ENCODE measurements around the gene DNAI2.

Gene DNAI2

GRCh38 chr17:74361230-74362068 lies 87.4 kb downstream of the DNAI2 start, which contains the start of gene BTBD17:
TSS of gene BTBD17 (minus strand) at chr17:74361868. CDS start at chr17:74361819, 49 bp downstream.
- peaks cover 46 to 48% of the 10 kb centered on the region in 2 donors for H3K27me3 ChIP-seq (ENCODE audit: control insufficient read depth in 1 of 2, insufficient read depth in 2 of 2, low read length in 2 of 2)
- peaks cover 14% of the 10 kb centered on the region for H3K4me1 ChIP-seq (ENCODE audit: control insufficient read depth, insufficient read depth, low read length)
- H3K27ac ChIP-seq (ENCODE audit: low read length): no peak within 1 kb of the TSS
- no peaks in the 10 kb centered on the region for H3K9me3 ChIP-seq (ENCODE audit: control insufficient read depth in 2 of 2, low read length in 2 of 2)
- no peak within 1 kb of the TSS for H3K9ac ChIP-seq (ENCODE audit: low read length in 2 of 2)
- no peak within 1 kb of the TSS for H3K4me3 ChIP-seq (ENCODE audit: low read length in 2 of 2)
- no peaks in the 10 kb centered on the region for H3K36me3 ChIP-seq (ENCODE audit: control insufficient read depth in 2 of 2, insufficient read depth in 2 of 2, low read length in 2 of 2)

DNA sequence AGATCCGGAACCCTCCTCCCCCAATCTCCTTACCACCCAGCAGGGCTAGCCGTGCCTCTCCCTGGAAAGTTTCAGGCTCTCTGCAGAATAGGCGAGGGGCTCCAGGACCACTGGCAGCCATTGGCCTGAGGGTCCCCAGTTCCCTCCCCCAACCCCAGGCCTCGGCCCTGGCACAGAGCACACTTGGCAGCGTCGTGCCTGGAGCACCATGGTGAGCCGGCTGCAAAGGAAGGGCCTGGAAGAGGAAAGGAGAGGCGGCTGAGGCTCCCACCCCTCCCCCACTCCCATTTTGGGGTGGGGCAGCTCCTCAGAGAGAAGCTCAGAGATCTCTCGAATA lies 88.0 kb downstream of the DNAI2 start:
- H3K4me1 ChIP-seq (ENCODE audit: control insufficient read depth, insufficient read depth, low read length): peaks cover 13% of the 10 kb centered on the region
- no peak overlapping the region for H3K4me3 ChIP-seq (ENCODE audit: low read length in 2 of 2)
- H3K27ac ChIP-seq (ENCODE audit: low read length): no peak overlapping the region
- no peaks in the 10 kb centered on the region for H3K9me3 ChIP-seq (ENCODE audit: control insufficient read depth in 2 of 2, low read length in 2 of 2)
- H3K9ac ChIP-seq (ENCODE audit: low read length in 2 of 2): no peak overlapping the region
- H3K36me3 ChIP-seq (ENCODE audit: control insufficient read depth in 2 of 2, insufficient read depth in 2 of 2, low read length in 2 of 2): no peaks in the 10 kb centered on the region
- peaks cover 44 to 45% of the 10 kb centered on the region in 2 donors for H3K27me3 ChIP-seq (ENCODE audit: control insufficient read depth in 1 of 2, insufficient read depth in 2 of 2, low read length in 2 of 2)

DNA sequence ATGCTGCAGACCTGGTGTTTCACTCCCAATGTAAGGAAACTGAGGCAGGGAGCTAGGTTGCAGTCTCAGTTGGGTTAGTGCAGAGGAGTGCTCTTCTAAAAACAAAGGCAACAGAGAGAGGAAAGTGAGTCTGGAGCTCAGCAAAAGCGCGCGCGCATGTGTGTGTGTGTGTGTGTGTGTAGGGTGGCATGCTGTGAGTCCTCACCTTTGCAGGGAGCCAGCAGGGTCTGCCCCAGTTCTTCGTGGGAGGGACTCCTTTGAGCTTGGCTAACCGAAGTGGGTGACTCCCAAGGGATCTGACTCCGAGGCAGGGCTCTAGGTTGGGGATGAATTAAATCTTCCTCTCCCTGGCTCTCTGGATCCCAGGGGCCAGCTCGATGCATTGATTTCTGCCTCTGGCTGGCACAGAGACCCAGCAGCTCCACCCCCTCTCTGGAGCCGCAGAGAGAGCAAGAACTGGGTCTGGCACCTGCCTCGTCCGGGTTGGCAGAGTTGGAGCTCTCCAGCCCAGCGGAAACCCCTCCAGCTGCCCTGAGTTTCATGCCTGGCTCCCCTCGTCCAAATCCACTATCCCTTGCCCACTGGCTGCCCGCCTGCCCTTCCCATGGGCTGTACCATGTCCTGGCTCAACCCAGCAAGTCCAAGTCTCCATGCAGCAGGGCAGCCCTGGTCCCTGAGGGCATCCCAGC lies 88.9 kb downstream of the DNAI2 start:
- Histone ChIP-seq H3K9ac (ENCODE audit: low read length in 2 of 2) (no peak overlapping the region), H3K27me3 (ENCODE audit: control insufficient read depth in 1 of 2, insufficient read depth in 2 of 2, low read length in 2 of 2) (peaks cover 38 to 43% of the 10 kb centered on the region in 2 donors), H3K4me3 (ENCODE audit: low read length in 2 of 2) (no peak overlapping the region), H3K36me3 (ENCODE audit: control insufficient read depth in 2 of 2, insufficient read depth in 2 of 2, low read length in 2 of 2) (no peaks in the 10 kb centered on the region), H3K9me3 (ENCODE audit: control insufficient read depth in 2 of 2, low read length in 2 of 2) (no peaks in the 10 kb centered on the region), H3K4me1 (ENCODE audit: control insufficient read depth, insufficient read depth, low read length) (peaks cover 9% of the 10 kb centered on the region), H3K27ac (ENCODE audit: low read length) (no peak overlapping the region)

Data from stomach smooth muscle (tissue), 2 donors.